ENCODE results near the gene KRT6B. TPM values are rescaled to one million over a fixed set of nuclear protein-coding genes. Genes with fewer than 3 reads are reported as not detected.
"Not testable (repeated sequence)": the region's sequence is repeated elsewhere in the genome, so short reads cannot be mapped to it uniquely, and the experiment has no call there.

KRT6B gene
- total RNA-seq, 2 experiments from 2014 or later: not detected

DNA sequence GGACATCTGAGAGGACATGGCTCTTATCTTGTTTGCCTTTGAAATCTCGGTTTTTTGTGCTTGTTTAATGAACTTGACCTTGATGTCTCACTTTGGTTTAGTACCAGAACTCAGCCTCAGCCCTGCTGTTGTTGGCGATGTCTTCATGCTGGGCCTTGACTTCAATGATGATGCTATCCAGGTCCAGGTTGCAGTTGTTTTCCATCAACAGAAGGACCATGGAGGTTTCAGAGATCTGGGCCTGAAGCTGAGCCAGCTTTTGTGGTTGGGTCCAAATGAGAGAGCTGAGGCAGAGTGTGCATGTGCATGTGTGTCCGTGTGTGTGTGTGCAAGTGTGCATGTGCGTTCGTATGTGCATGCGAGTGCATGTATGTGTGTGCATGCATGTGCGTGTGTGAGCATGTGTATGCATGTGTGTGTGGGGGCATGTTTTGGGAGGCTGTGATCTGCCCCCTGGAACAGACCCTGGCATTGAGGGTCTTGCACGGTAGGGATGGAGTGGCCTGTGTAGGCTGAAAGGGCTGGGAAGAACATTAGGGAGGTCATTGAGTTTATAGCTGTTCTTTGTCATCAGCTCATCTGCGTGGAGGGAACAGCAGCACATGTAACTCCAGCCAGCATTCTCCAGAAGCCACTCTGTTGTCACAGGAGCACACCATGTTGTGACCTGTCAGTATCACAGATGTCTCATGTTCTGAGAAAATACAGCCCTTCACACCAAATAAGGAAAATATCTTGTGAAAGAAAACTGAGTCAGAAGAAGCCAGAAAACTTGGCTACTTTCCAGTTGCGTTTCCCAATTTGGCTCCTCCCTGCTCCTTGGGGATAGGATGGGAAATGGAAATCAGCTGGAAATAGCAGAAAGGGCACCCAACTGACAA is 35.8 kb downstream of the KRT6B start:
- no peak overlapping the region for H3K27ac Mint-ChIP-seq
- H3K36me3 Mint-ChIP-seq: no peaks in the 10 kb centered on the region
- no peaks in the 10 kb centered on the region for H3K4me1 Mint-ChIP-seq
- H3K9me3 Mint-ChIP-seq: no peaks in the 10 kb centered on the region
- H3K4me3 Mint-ChIP-seq: no peak overlapping the region
- no peak for DNase-seq
- no peaks in the 10 kb centered on the region for H3K27me3 Mint-ChIP-seq

GRCh38 chr12:52414936-52415335 is 37.0 kb downstream of the KRT6B start:
- no peak overlapping the region for H3K27ac Mint-ChIP-seq
- H3K9me3 Mint-ChIP-seq: no peaks in the 10 kb centered on the region
- no peak for DNase-seq
- no peaks in the 10 kb centered on the region for H3K4me1 Mint-ChIP-seq
- H3K27me3 Mint-ChIP-seq: no peaks in the 10 kb centered on the region
- no peaks in the 10 kb centered on the region for H3K36me3 Mint-ChIP-seq
- no peak overlapping the region for H3K4me3 Mint-ChIP-seq

DNA sequence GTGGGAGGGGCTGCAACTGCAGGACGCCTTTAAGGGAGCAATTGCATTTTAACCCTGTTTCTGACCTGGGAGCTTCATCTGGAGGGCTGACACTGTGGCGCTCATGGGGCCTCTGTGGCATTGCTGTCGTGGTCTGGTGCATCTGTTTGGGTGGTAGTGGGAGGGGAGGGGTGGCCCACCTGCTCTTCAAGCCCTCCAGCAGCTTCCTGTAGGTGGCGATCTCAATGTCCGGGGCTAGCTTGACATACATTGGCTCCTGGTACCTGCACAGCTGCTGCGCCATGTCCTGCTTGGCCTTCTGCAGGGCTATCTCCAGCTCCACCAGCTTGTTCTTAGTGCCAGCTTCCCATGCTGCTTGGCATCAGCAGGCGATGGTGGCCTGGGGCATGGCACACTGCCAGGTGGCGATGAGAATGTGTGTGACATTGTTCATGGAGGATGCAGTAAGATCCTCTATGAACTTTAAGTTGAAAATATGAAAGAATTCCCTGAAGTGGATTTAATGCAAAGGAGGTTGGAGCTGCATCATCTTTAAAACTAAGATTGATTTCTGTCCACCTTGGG is 38.1 kb downstream of the KRT6B start:
- H3K36me3 Mint-ChIP-seq: no peaks in the 10 kb centered on the region
- no peak overlapping the region for H3K27ac Mint-ChIP-seq
- no peaks in the 10 kb centered on the region for H3K9me3 Mint-ChIP-seq
- no peak for DNase-seq
- no peak overlapping the region for H3K4me3 Mint-ChIP-seq
- no peaks in the 10 kb centered on the region for H3K27me3 Mint-ChIP-seq
- H3K4me1 Mint-ChIP-seq: no peaks in the 10 kb centered on the region

DNA sequence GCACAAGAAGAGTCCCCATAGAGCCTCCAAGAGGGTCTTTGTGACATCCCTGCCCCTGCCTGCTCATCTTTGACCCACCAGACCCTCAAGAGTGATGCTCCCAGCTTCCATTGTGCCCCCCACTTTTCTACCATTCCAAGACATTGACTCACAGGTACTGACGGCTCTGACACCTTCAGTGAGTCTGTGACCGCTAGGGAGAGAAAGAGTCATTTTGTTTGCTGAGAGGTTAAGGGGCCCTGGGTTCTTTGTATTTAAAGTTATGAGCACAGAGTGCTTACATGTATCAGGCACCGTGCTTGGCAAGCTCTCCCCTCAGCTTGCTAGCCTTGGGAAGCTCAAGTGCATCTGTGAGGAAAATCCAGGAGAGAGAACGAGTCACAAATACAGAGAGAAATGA is 38.7 kb downstream of the KRT6B start:
- no peaks in the 10 kb centered on the region for H3K4me1 Mint-ChIP-seq
- H3K9me3 Mint-ChIP-seq: no peaks in the 10 kb centered on the region
- DNase-seq: no peak
- no peaks in the 10 kb centered on the region for H3K27me3 Mint-ChIP-seq
- H3K4me3 Mint-ChIP-seq: no peak overlapping the region
- no peak overlapping the region for H3K27ac Mint-ChIP-seq
- no peaks in the 10 kb centered on the region for H3K36me3 Mint-ChIP-seq

- no peaks in the 10 kb centered on the region for H3K36me3 Mint-ChIP-seq
- H3K4me3 Mint-ChIP-seq: no peak overlapping the region
- no peaks in the 10 kb centered on the region for H3K9me3 Mint-ChIP-seq
- no peak overlapping the region for H3K27ac Mint-ChIP-seq
- no peak for DNase-seq
- H3K4me1 Mint-ChIP-seq: no peaks in the 10 kb centered on the region
- H3K27me3 Mint-ChIP-seq: no peaks in the 10 kb centered on the region
These were observed 40.1 kb downstream of the KRT6B start for GRCh38 chr12:52411815-52412214.

- not testable (repeated sequence) for H3K27ac Mint-ChIP-seq, H3K4me1 Mint-ChIP-seq, H3K9me3 Mint-ChIP-seq, H3K4me3 Mint-ChIP-seq, H3K27me3 Mint-ChIP-seq, H3K36me3 Mint-ChIP-seq, DNase-seq
These were observed 41.2 kb downstream of the KRT6B start for GRCh38 chr12:52410589-52411248.

DNA sequence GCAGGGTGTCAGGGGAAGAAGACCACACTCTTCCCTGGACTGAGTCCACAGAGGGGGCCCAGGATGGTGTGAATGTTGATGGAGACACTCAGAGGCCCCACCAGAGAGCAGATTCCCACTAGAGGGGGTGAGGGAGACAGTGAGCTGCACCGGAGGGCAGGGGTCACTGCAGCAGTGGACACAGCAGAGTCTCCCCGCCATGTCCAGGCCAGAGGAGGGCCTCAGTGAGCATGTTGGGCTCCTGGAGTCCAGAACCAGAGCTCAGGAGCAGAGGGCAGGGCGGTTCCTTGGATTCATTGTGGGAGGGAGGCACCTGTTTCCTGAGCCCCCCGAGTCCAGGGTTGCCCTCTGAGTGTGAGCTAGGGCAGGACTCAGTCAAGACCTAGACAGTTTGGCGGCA is 44.0 kb downstream of the KRT6B start:
- no peak overlapping the region for H3K27ac Mint-ChIP-seq
- H3K9me3 Mint-ChIP-seq: no peaks in the 10 kb centered on the region
- H3K4me3 Mint-ChIP-seq: no peak overlapping the region
- DNase-seq: no peak
- no peaks in the 10 kb centered on the region for H3K27me3 Mint-ChIP-seq
- no peaks in the 10 kb centered on the region for H3K4me1 Mint-ChIP-seq
- no peaks in the 10 kb centered on the region for H3K36me3 Mint-ChIP-seq

DNA sequence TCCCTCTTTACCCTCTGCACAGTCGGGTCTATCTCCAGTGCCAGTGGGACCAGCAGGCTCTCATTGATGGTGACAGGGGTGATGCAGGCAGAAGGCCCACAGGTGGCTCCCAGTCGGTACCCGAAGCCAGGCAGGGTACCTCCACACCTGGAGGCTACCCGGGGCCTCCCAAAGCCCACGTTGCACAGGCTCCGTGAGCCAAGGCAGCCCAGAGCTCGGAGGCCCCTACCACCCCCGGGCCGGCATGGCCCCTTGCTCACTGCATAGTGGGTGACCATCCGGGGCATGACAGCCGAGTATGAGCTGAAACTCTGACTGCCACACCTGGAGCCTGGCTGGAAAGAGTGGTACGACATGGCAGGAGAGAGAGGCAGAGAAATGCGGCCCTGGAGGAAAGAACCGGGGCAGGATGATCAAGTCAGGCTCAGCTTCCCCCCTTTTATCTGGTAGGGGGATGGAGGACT is 46.0 kb downstream of the KRT6B start, which contains the start of gene KRT82:
TSS of gene KRT82 (minus strand) at position 414 of the 464 bp plus-strand sequence. CDS start at position 356, 58 bp downstream.
- no peaks in the 10 kb centered on the region for H3K36me3 Mint-ChIP-seq
- no peak within 1 kb of the TSS for H3K4me3 Mint-ChIP-seq
- no peaks in the 10 kb centered on the region for H3K27me3 Mint-ChIP-seq
- H3K27ac Mint-ChIP-seq: no peak within 1 kb of the TSS
- H3K9me3 Mint-ChIP-seq: no peaks in the 10 kb centered on the region
- no peaks in the 10 kb centered on the region for H3K4me1 Mint-ChIP-seq
- DNase-seq: no peak

DNA sequence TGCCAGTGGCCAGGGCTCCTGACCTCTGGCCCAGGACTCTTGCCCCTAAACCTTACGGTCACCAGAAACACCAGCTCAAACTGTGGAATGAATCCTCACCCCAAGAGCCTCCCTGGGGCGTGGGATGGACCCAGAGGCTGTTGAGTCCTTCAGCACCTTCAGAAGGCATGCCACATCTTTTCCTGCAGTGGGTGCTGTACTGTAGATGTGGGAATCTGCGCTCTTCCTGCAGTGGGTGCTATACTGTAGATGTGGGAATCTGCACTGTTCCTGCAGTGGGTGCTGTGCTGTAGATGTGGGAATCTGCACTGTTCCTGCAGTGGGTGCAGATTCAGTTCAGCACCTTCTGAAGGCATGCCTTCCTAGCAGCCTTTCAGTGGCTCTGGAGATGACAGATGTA is 47.0 kb downstream of the KRT6B start:
- Mint-ChIP-seq H3K4me1 (no peaks in the 10 kb centered on the region), H3K9me3 (no peaks in the 10 kb centered on the region), H3K27ac (no peak overlapping the region), H3K36me3 (no peaks in the 10 kb centered on the region), H3K27me3 (no peaks in the 10 kb centered on the region), H3K4me3 (no peak overlapping the region)
- DNase-seq: no peak

DNA sequence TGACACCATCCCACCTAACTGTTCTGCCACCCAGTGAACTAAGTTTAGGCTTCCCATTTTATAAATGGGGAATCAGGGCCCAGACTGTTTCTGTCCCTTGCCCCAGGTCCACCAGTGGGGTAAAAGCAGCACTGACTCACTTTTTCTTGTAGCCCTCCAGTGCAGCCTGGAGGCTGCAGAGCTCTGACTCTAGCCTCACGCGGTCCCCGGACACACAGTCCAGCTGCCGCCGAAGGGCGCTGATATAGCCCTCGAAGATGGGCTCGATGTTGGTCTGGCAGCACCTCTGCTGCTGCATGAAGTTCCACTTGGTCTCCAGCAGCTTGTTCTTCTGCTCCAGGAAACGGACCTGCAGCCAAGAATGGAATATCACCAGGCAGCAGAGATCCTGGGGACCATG is 48.4 kb downstream of the KRT6B start:
- DNase-seq: no peak
- no peaks in the 10 kb centered on the region for H3K36me3 Mint-ChIP-seq
- H3K27me3 Mint-ChIP-seq: no peaks in the 10 kb centered on the region
- H3K4me3 Mint-ChIP-seq: no peak overlapping the region
- H3K9me3 Mint-ChIP-seq: no peaks in the 10 kb centered on the region
- H3K4me1 Mint-ChIP-seq: no peaks in the 10 kb centered on the region
- H3K27ac Mint-ChIP-seq: no peak overlapping the region

DNA sequence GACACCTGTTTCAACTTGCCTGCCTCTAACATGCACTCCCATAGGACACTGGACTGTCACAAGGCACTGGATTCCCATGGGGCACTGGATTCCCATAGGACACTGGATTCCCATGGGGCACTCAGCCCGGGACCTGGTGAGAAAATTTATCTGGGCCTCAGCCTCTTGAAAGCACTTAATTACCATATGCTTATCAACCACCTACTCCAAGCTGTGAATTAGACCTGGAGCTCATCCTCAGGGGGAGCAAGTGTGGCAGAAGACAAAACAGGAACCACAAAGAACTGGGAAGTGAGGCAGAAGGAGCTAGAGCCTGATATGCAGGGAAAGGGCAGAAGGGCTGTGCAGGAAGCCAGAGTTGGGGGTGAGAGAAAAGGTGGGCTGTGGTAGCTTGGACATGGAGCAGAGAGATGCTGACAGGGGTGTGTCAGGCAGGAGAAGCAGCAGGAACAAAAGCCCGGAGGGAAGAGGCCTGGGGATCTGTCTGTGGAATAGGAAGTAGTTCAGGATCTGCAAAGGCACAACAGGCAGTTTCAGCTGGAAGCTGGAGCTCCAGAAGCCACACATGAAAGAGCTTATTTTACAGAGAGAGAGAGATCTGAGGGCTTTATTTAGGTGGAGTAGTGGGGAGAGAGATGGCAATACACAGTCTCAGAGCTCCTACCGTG is 48.9 kb downstream of the KRT6B start:
- Mint-ChIP-seq H3K27me3 (no peaks in the 10 kb centered on the region), H3K4me3 (no peak overlapping the region), H3K27ac (no peak overlapping the region), H3K36me3 (no peaks in the 10 kb centered on the region), H3K9me3 (no peaks in the 10 kb centered on the region), H3K4me1 (no peaks in the 10 kb centered on the region)
- no peak for DNase-seq

DNA sequence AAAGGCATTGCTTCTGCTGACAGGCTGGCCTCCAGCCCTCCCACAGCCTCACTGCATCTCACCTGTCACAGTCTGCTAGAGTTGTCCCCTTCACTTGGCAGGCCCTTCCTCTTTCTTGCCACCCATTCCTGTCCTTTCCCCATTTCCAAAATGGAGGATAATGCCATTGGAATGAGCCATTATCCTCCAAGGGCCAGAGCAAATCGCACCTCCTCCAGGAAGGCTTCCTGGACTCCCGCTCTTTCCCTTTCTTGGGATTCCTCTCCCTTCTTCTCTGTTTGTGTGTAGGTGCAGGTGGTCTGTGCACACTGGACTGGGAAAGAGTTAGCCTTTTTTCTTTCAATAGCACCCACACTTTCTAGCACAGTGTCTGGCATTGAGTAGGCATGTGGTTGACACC is 49.6 kb downstream of the KRT6B start:
- Mint-ChIP-seq H3K4me3 (no peak overlapping the region), H3K4me1 (no peaks in the 10 kb centered on the region), H3K36me3 (no peaks in the 10 kb centered on the region), H3K27ac (no peak overlapping the region), H3K27me3 (no peaks in the 10 kb centered on the region), H3K9me3 (no peaks in the 10 kb centered on the region)
- DNase-seq: no peak

DNA sequence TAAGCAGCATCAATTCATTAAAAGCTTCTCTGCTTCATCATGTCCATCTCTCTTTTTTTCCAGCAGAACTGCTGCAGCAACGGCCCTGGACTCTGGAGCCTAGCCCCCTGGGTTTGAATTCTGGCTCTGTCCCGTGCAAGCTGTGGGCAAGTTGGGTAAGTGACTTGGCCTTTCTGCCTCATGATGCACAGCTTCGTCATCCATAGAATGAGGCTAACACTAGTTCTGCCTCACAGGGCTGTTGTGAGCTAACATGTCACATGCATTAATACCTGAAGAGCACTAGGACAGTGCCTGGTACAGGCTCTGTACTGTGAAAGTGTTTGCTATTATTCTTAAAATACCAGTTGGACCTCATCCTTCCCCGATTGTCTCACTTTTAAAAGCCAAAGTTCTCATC is 50.0 kb downstream of the KRT6B start:
- no peaks in the 10 kb centered on the region for H3K27me3 Mint-ChIP-seq
- H3K9me3 Mint-ChIP-seq: no peaks in the 10 kb centered on the region
- no peak overlapping the region for H3K4me3 Mint-ChIP-seq
- DNase-seq: no peak
- H3K4me1 Mint-ChIP-seq: no peaks in the 10 kb centered on the region
- H3K27ac Mint-ChIP-seq: no peak overlapping the region
- H3K36me3 Mint-ChIP-seq: no peaks in the 10 kb centered on the region

GRCh38 chr12:52401526-52401925 is 50.4 kb downstream of the KRT6B start:
- Mint-ChIP-seq H3K4me3 (no peak overlapping the region), H3K27me3 (no peaks in the 10 kb centered on the region), H3K9me3 (no peaks in the 10 kb centered on the region), H3K36me3 (no peaks in the 10 kb centered on the region), H3K4me1 (no peaks in the 10 kb centered on the region), H3K27ac (no peak overlapping the region)
- no peak for DNase-seq

GRCh38 chr12:52400906-52401305 is 51.0 kb downstream of the KRT6B start:
- Mint-ChIP-seq H3K9me3 (no peaks in the 10 kb centered on the region), H3K27me3 (no peaks in the 10 kb centered on the region), H3K4me3 (no peak overlapping the region), H3K27ac (no peak overlapping the region), H3K36me3 (no peaks in the 10 kb centered on the region), H3K4me1 (no peaks in the 10 kb centered on the region)
- DNase-seq: no peak

Measured in activated naive CD8-positive, alpha-beta T cell treated with anti-CD3 and anti-CD28 coated beads for 36 hours (primary cell).